Measurements from ENCODE around the gene CAB39L.

Gene CAB39L

GRCh38 chr13:49466292-49466838 lies 22.5 kb upstream of the CAB39L start:
- H3K4me3 ChIP-seq (ENCODE audit: low read depth, low read length) = no peak overlapping the region
- no peak for DNase-seq
- H3K4me1 ChIP-seq = no peaks in the 10 kb centered on the region; the same call in 1 of the 2 replicates
- H3K27me3 ChIP-seq = no peaks in the 10 kb centered on the region
- no peaks in the 10 kb centered on the region for H3K9me3 ChIP-seq
- TF ChIP-seq CTCF (IDR thresholded peaks at IDR 0.05; ENCODE audit: low read depth, low read length) = no peak
- no peaks in the 10 kb centered on the region for H3K36me3 ChIP-seq

GRCh38 chr13:49464621-49465325 lies 20.9 kb upstream of the CAB39L start:
- no peak overlapping the region for H3K4me3 ChIP-seq (ENCODE audit: low read depth, low read length)
- H3K36me3 ChIP-seq = no peaks in the 10 kb centered on the region
- H3K4me1 ChIP-seq = no peaks in the 10 kb centered on the region; the same call in 1 of the 2 replicates
- no peaks in the 10 kb centered on the region for H3K27me3 ChIP-seq
- no peak for TF ChIP-seq CTCF (IDR thresholded peaks at IDR 0.05; ENCODE audit: low read depth, low read length)
- no peaks in the 10 kb centered on the region for H3K9me3 ChIP-seq
- no peak for DNase-seq

- no peaks in the 10 kb centered on the region for H3K9me3 ChIP-seq
- H3K27me3 ChIP-seq = no peaks in the 10 kb centered on the region
- H3K36me3 ChIP-seq = no peaks in the 10 kb centered on the region
- no peaks in the 10 kb centered on the region; the same call in 1 of the 2 replicates for H3K4me1 ChIP-seq
- no peak overlapping the region for H3K4me3 ChIP-seq (ENCODE audit: low read depth, low read length)
- DNase-seq = no peak
- TF ChIP-seq CTCF (IDR thresholded peaks at IDR 0.05; ENCODE audit: low read depth, low read length) = no peak
These were observed 20.2 kb upstream of the CAB39L start for GRCh38 chr13:49464085-49464484.

- no peak for TF ChIP-seq CTCF (IDR thresholded peaks at IDR 0.05; ENCODE audit: low read depth, low read length)
- no peak for DNase-seq
- Histone ChIP-seq H3K36me3 (no peaks in the 10 kb centered on the region), H3K4me3 (ENCODE audit: low read depth, low read length) (no peak overlapping the region), H3K27me3 (no peaks in the 10 kb centered on the region), H3K9me3 (no peaks in the 10 kb centered on the region), H3K4me1 (no peaks in the 10 kb centered on the region; the same call in 1 of the 2 replicates)
These were observed 15.7 kb upstream of the CAB39L start for GRCh38 chr13:49459580-49459979.

GRCh38 chr13:49457221-49457620 lies 13.4 kb upstream of the CAB39L start:
- TF ChIP-seq CTCF (IDR thresholded peaks at IDR 0.05; ENCODE audit: low read depth, low read length) = no peak
- no peak for DNase-seq
- H3K4me3 ChIP-seq (ENCODE audit: low read depth, low read length) = no peak overlapping the region
- no peaks in the 10 kb centered on the region for H3K27me3 ChIP-seq
- H3K36me3 ChIP-seq = no peaks in the 10 kb centered on the region
- no peaks in the 10 kb centered on the region for H3K9me3 ChIP-seq
- no peaks in the 10 kb centered on the region for H3K4me1 ChIP-seq

GRCh38 chr13:49456156-49456555 lies 12.3 kb upstream of the CAB39L start:
- TF ChIP-seq CTCF (IDR thresholded peaks at IDR 0.05; ENCODE audit: low read depth, low read length) = no peak
- no peak overlapping the region for H3K4me3 ChIP-seq (ENCODE audit: low read depth, low read length)
- H3K9me3 ChIP-seq = no peaks in the 10 kb centered on the region
- no peaks in the 10 kb centered on the region for H3K4me1 ChIP-seq
- H3K36me3 ChIP-seq = no peaks in the 10 kb centered on the region
- no peak for DNase-seq
- H3K27me3 ChIP-seq = no peaks in the 10 kb centered on the region

All from BE2C (cell line).